GM21447 (cell line): ENCODE measurements around the gene TMEM134.
"Not testable (repeated sequence)": the region's sequence is repeated elsewhere in the genome, so short reads cannot be mapped to it uniquely, and the experiment has no call there.

ENCODE experiments used
- ATAC-seq: cut with Tn5 transposase; IDR thresholded peaks from one replicate; pipeline ENCODE4 v1.9.1; 2021; ENCODE audit not compliant: unreplicated experiment

The TMEM134 gene, protein sequence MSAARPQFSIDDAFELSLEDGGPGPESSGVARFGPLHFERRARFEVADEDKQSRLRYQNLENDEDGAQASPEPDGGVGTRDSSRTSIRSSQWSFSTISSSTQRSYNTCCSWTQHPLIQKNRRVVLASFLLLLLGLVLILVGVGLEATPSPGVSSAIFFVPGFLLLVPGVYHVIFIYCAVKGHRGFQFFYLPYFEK

GRCh38 chr11:67468759-67469507 lies at the start of gene TMEM134:
TMEM134 (minus strand) TSS chr11:67469251; CDS start chr11:67469192, 59 bp downstream.
- peak; percentile 47 for ATAC-seq

DNA sequence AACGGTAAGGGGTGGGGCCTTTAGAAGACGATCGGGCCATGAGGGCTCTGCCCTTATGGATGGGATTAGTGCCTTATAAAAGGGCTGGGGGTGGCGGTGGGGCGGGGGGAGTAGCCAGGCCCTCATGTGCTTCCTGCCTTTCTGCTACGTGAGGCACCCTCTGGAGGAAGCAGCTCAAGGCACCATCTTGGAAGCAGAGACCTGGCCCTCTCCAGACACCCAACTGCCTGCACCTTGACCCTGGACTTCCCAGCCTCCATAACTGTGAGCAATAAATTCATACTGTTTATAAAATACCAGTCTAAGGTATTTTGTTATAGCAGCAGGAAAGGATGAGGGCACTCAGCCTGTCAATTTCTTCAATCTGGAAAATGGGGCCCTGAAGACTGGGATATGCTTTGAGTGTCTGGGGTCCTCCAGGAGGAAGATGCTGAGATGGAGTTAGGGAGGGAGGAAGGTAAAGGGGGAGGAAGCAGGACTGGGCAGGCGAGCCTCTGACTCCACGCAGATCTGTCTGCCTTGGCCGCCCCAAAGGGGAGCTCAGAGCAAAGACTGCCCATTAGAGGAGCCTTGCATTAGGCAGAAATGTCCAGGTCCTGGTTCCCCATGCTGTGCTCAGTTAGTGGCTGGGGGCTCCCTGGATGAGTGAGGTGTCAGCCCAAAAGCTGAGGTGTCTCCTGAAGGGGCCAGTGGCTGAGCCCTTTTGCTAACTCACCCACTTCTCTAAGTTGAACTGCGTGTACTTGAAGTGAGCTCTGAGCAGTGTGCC lies 48.9 kb upstream of the TMEM134 start:
- ATAC-seq = no peak

DNA sequence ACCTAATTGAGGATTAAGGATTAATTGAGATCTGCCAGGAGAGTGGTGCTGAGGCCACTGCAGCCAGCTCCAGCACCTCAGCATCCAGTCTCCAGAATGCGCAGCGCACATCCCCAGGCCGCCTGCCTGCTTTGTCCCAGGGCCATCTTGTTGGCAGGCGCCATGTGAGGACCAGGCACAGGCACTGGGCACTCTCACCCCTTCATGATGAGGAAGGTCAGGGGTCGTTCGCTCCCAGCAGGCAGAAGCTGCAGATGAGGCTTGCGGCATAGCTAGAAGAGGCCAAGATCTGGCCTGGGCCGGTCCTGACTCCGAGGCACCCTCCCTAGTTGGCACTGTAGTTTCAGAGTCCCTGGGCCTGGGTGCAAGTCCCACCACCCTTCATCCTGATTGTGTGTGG lies 47.8 kb upstream of the TMEM134 start:
- no peak for ATAC-seq

GRCh38 chr11:67514116-67514515 lies 45.1 kb upstream of the TMEM134 start:
- no peak for ATAC-seq

DNA sequence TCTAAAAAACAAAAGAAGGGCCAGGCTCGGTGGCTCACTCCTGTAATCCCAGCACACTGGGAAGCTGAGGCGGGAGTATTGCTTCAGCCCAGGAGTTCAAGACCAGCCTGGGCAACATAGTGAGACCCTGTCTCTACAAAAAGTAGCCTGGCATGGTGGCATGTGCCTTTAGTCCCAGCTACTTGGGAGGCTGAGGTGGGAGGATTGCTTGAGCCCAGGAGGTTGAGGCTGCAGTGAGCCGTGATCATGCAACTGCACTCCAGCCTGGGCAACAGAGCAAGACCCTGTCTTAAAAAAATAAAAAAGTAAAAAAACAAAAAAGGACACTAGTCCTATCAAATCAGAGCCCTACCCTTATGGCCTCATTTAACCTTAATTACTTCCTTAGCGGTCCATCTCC lies 42.5 kb upstream of the TMEM134 start:
- ATAC-seq = not testable (repeated sequence)

DNA sequence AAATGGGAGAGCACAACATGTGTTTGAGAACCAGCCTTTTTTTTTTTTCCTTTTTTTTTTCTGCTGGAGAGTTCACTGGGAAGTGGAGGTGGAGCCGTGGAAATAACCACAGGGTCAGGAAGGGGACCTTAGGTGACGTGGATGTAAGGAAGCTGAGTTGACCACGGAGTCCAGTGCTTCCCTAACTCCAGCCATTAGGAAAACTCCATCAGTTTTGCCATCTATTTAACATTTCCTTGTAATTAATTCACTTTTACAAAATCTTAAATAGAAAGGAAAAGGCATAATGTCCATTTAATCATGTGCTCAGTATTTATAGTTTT lies 40.9 kb upstream of the TMEM134 start:
- no peak for ATAC-seq

DNA sequence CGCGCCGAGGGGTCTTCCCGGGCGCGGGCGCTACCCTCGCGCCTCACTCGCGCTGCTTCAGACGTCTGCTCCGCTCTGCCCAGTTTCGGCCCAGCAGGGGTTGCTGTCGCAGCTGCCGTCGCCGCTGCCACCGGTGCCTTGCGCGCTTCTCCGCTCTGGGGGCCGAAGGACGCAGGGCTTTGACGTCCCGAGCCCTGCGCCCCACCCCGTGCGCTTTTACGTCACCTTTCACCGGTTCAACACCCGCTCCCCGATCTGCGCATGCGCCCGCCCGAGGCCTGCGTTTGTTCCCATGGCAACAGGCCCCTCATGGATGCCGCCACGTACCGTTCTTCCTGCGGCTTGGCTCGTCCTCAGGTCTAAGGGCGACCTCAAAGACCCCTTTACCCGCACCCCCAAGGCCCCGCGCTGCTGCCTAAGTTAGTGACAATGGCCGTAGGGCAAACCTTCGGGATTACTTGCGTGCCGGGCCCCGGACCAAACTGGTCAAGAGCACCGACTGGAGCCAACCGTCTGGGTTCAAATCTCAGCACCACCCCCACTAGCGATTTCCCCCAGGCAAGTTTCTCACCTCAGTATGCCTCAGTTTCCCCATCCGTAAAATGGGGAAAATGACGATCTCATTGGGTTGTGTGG lies 39.6 kb upstream of the TMEM134 start:
- peak; percentile 24 for ATAC-seq

DNA sequence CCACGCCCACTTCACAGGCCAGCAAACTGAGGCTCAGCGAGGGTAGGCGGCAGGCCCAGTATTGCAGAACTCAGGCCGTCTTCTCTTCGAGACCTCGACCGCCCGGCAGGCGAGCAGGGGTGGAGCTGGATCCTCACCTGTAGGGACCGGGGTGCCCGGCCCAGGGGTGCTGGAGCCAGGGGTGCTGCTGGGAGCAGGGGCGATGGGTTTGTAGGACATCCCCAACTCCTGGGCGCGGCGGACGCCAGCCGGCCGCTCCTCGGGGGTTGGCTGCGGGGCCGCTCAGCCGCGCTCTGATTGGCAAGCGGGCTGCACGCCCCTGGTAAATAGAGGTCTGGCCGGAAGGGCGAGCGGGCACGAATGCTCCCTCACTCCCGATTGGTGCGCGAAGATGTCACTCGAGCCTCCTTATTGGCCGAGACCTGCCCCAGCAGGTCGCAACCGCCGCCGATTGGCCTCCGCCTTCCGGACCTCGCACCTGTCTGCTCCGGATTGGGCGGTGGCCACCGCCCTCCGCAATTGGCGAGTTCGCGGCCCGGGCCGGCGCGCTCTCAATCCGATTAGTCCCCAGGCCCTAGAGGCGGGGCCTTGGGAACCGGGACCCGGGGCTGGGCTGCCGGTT lies 38.9 kb upstream of the TMEM134 start, which contains the start of gene CDK2AP2:
Gene CDK2AP2 (minus strand): TSS at position 299 of the 622 bp plus-strand sequence. CDS start 80 bp downstream, at position 219.
- ATAC-seq = peak; percentile 70

GRCh38 chr11:67507242-67507863 lies 38.3 kb upstream of the TMEM134 start:
- no peak for ATAC-seq

- no peak for ATAC-seq
Observed at GRCh38 chr11:67506426-67507051, 37.5 kb upstream of the TMEM134 start.

- peak; percentile 25 for ATAC-seq
Observed at GRCh38 chr11:67505605-67506396, 36.8 kb upstream of the TMEM134 start.

GRCh38 chr11:67504950-67505581 lies 36.0 kb upstream of the TMEM134 start, which contains the start of gene PITPNM1:
PITPNM1 (minus strand) TSS chr11:67505363; CDS start chr11:67504180, 1,183 bp downstream.
- ATAC-seq = no peak

DNA sequence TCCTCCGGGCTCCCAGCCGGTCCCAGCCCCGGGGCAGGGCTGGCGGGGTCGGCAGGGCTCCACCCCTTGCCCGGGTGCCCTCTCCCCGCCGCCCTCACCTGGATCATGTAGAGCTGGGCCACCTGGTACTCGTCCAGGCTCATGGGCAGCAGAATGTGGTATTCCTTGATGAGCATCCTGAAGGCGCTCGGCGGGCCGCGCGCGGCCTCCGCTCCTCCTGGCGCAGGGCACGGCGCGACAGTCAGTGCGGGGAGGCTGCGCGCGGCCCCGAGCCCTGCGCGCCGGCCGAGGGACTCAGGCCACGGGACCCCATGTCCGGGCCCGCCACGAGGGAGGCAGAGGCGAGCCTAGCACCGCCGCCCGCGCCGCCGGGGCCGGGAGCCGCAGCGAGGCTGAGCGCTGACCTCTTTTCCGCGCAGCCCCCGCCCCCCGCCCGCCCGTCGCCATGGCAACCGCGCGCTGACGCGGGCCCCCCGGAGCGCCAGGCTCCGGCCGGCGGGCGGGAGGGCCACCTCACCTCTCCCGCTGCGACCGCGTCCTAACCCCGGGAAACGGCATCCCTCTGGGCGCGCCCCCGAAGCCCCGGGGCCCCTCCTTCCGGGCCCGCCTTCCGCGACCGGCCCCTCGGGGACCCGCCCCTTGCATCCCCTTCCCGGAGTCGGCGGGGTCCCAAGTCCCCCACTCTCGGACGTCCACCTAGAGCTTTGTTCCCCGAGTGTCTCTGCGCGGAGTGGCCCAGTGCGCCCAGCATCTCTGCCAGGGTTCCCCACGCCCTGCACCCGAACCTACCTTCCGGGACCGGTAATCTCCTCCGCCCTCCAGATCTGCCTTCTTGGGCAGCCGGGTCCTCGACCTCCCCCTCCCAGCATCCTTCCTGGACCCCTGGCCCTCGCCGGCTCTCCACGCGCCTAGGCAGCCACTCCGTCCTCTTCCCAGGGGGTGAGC lies 35.2 kb upstream of the TMEM134 start:
- no peak for ATAC-seq

DNA sequence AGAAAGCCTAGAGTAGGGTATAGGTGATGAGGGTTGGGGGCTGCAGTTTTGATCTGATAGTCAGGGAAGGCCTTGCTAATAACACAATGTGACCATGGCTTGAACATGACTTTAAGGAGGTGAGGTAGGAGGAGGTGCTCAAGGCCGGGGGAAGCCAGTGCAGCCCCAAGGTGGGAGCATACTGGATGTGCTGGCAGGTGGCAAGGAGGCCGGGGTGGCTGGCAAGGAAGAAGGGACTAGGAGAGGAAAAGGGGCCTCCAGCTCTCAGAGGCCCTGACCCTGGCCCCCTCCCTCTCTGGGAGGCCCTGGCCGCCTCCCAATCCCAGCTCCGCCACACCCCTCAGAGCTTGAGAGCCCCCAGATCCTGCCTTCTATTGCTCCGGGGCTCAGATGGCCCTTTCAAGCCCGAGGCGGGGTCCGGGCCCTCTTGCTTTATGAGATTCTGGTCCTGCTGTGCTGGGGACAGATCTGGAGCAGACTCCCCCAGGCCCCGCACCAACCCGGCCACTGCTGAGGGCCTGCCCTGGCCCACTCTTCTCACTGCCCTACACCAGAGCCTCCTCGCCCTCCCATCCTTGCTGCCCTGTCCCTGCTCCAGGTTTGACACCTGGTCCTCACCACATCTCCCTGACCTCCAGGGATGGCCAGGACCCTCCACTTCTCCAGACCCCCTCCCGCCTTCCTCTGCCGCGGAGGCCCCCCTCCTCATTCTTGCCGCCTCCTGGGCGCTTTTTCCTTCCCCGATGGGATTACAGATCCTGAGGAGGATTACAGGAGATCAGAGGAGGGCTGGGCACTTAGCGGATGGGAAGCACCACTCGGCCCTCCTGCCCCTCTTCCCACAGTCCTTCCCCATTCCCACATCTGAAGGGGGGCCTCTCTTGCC lies 34.3 kb upstream of the TMEM134 start:
- no peak for ATAC-seq

DNA sequence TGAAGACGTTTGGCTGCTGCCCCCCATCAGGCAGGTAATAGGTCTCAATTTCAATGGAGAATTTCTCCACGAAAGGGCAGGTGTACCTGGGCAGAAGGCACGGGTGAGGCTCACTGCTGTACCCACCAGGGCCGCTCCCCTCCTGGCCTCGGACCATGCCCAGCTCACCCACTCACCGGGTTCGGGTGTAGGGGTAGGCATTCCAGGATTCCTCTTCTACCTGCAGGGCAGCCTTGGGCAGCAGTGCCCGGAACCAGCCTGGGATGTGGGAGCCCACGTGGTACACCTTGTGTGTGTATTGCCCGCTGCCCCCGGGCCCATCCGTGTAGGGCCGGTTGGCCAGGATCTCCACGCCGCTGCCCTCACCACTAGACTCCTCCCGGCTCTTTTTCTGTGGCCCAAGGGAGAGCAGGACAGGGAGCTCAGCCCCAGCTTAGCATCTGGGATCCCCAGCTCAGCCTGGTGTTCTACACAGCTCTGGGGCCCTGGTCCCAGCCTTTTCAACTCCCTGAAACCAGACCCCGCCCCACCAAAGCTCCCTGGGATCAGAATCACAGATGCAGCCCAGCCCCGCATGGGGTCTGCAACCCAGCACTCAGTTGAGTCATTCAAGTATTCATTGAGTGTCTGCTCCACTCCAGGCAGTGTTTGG lies 33.4 kb upstream of the TMEM134 start:
- ATAC-seq = no peak

DNA sequence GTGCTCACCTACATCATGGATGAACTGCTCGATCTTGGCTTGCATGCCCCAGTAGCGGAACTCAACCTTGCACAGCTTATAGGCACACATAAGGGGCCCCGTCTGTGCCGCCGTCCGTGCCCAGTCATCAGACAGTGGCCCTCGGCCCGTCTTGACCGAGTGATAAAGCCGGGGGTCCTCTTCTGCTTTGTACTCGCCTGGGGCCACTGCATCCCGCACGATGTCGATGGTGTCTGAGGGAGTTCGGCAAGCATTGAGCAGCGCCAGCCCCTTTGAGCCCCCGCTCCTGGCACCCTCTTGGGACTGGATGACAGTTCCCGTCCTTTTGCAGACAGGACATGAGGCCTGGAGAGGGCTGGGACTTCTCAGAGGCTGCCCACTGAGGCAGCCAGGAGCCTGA lies 32.8 kb upstream of the TMEM134 start:
- no peak for ATAC-seq
